Mesothelial cell of epicardium (in vitro differentiated cells): ENCODE measurements around the gene GLIPR2. TPM values are rescaled to one million over a fixed set of nuclear protein-coding genes. Genes with fewer than 3 reads are reported as not detected.

Experiments used
- DNase-seq, 2 experiments: peaks; one replicate each; pipeline ENCODE4 v3.0.0; 2021; ENCODE audit warnings: low spot score in 2 of 2; ENCODE audit not compliant: unreplicated experiment in 2 of 2
- H3K27ac Mint-ChIP-seq: 2 replicates; pipeline ENCODE4 v1.8.0; 2021; ENCODE audit warnings: mixed read lengths
- H3K27me3 Mint-ChIP-seq: 2 replicates; pipeline ENCODE4 v1.8.0; 2021; ENCODE audit warnings: low read depth, mixed read lengths
- H3K36me3 Mint-ChIP-seq: 2 replicates; pipeline ENCODE4 v1.8.0; 2021; ENCODE audit warnings: mixed read lengths
- H3K4me1 Mint-ChIP-seq: 2 replicates; pipeline ENCODE4 v1.8.0; 2021; ENCODE audit warnings: mixed read lengths
- H3K4me3 Mint-ChIP-seq: 2 replicates; pipeline ENCODE4 v1.8.0; 2021; ENCODE audit warnings: mild to moderate bottlenecking, moderate library complexity, mixed read lengths
- H3K9me3 Mint-ChIP-seq: 2 replicates; pipeline ENCODE4 v1.8.0; 2021; ENCODE audit warnings: mixed read lengths
- CTCF ChIP-seq: fragments of 200-600 bp; sonication (generic); IDR thresholded peaks from one replicate; pipeline ENCODE4 v1.5.0; 2021; ENCODE audit warnings: antibody characterized with exemption; ENCODE audit not compliant: unreplicated experiment
- total RNA-seq: library from RNA; stranded (reverse); gene quantifications from 3 replicates; pipeline ENCODE4 v1.2.1, GENCODE V29; 2021

The GLIPR2 gene
- total RNA-seq, 1 donor from 2014 or later = 33.3 TPM

DNA sequence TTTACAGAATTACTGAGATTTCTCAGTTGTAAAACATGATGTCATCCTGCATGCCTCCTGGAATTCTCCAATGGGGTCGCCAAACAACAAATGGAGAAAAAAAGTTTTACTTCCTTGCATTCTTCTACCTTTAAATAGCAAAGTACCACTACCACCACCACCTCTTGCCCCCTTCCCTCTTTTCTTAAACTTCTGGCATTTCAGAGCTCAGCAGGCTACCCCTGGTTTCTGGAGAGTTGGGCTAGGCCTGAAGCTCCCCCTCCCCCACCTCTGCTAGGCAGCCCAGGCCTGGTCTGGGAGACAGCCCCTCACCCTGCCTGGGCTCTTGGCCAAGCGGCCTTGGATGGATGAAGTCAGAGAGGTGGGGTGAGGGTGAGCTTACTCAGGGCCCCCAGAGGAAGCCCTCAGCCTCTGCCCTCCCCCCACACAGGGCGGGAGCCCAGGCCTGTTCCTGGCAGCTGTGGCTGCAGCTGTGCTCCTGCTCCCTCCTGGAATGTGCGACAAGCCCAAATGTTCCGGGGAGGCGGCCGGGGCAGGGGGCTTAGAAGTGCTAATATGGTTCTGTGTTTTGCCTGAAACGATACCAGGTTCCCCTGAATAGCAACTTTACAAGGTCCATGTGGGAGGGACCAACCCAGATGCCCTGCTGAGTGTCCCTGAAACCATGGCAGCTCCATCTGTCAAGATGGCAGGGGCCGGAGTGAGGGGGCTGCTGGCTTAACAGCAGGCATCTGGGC, 26.7 kb downstream of the GLIPR2 start:
- Mint-ChIP-seq H3K36me3 (peaks cover 3% of the 10 kb centered on the region), H3K4me1 (peaks cover 46% of the 10 kb centered on the region), H3K27ac (peak overlapping the region; percentile 98), H3K9me3 (no peaks in the 10 kb centered on the region), H3K4me3 (no peak overlapping the region), H3K27me3 (no peaks in the 10 kb centered on the region)
- no peak for TF ChIP-seq CTCF
- peak; percentile 68 to 84 for DNase-seq

GRCh38 chr9:36163786-36164170, 27.2 kb downstream of the GLIPR2 start:
- no peak for TF ChIP-seq CTCF
- H3K36me3 Mint-ChIP-seq = no peaks in the 10 kb centered on the region
- H3K27ac Mint-ChIP-seq = peak overlapping the region; percentile 98
- H3K4me3 Mint-ChIP-seq = no peak overlapping the region
- H3K9me3 Mint-ChIP-seq = no peaks in the 10 kb centered on the region
- DNase-seq = no peak
- H3K27me3 Mint-ChIP-seq = no peaks in the 10 kb centered on the region
- H3K4me1 Mint-ChIP-seq = peaks cover 46% of the 10 kb centered on the region

- no peak for TF ChIP-seq CTCF
- Mint-ChIP-seq H3K9me3 (no peaks in the 10 kb centered on the region), H3K4me1 (peaks cover 46% of the 10 kb centered on the region), H3K27me3 (no peaks in the 10 kb centered on the region), H3K4me3 (no peak overlapping the region), H3K27ac (peak overlapping the region; percentile 98), H3K36me3 (no peaks in the 10 kb centered on the region)
- no peak for DNase-seq
Observed at GRCh38 chr9:36164372-36164771, 27.8 kb downstream of the GLIPR2 start.

DNA sequence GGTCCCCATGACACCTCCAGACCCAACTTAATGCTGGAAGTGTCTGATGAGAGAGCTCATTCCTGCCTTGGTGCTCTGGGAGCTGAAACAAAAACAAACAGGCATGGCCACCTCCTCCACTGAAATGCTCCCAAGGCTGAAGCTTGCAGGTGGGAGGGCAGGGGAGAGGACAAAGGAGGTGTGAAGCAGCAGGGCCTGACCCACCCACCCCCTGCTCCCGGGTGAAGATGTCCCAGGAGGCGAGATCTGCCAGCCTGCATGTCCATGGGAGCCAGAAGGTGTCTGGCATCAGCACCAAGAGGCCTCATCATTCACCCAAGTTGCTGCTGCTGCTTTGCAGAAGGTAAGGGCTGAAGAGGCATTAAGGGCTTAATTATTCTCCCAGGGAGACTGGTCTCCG, 28.5 kb downstream of the GLIPR2 start:
- DNase-seq = no peak
- H3K9me3 Mint-ChIP-seq = no peaks in the 10 kb centered on the region
- peak overlapping the region; percentile 26 for H3K4me3 Mint-ChIP-seq
- H3K4me1 Mint-ChIP-seq = peaks cover 46% of the 10 kb centered on the region
- no peaks in the 10 kb centered on the region for H3K27me3 Mint-ChIP-seq
- peak overlapping the region; percentile 98 for H3K27ac Mint-ChIP-seq
- TF ChIP-seq CTCF = no peak
- no peaks in the 10 kb centered on the region for H3K36me3 Mint-ChIP-seq

- H3K4me3 Mint-ChIP-seq = peak overlapping the region; percentile 42
- no peak for DNase-seq
- peak overlapping the region; percentile 67 for H3K27ac Mint-ChIP-seq
- H3K4me1 Mint-ChIP-seq = peaks cover 46% of the 10 kb centered on the region
- no peaks in the 10 kb centered on the region for H3K9me3 Mint-ChIP-seq
- H3K27me3 Mint-ChIP-seq = no peaks in the 10 kb centered on the region
- TF ChIP-seq CTCF = no peak
- H3K36me3 Mint-ChIP-seq = no peaks in the 10 kb centered on the region
Observed at GRCh38 chr9:36165826-36166167, 29.3 kb downstream of the GLIPR2 start.
